NOMO-1 treated with dmso at 0.1 percent for 144 hours (cell line): ENCODE results near the gene STON2.

Experiments used
- DNase-seq: peaks from one replicate; lab custom pipeline; 2025; ENCODE audit not compliant: unreplicated experiment; lab: John Stamatoyannopoulos, UW

STON2 gene

DNA sequence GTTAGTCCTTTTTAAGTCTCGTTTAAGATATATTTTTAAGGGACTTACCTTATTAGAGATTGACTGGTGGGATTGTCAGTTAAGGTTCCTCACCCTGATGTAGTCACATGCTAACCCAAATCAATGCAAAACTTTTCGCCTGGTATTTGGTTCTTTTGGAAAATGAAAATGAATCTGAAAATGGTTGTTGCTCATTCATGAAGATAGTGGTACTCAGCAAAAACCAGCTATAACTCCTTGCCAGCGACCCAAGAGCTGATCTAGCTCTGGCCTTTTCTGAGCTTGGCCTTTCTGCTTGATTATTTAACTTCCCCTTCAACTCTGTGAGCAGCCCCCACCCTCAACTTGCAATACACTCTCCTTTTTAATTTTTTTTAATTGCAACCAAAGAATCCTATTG is 94.4 kb downstream of the STON2 start:
- DNase-seq: no peak

DNA sequence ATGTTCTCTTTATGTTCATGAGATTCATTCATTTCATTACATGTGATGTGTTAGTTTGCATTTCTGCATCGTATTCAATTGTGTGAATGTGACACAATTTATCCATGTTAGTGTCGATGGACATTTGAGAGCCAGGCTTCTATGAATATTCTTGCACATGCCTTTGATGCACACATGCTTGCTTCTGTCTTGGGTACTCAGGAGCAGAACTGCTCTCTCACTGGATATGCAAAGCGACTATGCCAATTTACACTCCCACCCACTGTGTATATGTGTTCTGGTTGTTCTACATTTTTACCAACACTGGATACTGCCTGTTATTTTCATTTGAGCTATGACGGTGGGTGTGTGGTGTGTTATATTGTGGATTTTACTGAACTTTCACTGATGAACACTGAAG is 95.1 kb downstream of the STON2 start:
- no peak for DNase-seq

DNA sequence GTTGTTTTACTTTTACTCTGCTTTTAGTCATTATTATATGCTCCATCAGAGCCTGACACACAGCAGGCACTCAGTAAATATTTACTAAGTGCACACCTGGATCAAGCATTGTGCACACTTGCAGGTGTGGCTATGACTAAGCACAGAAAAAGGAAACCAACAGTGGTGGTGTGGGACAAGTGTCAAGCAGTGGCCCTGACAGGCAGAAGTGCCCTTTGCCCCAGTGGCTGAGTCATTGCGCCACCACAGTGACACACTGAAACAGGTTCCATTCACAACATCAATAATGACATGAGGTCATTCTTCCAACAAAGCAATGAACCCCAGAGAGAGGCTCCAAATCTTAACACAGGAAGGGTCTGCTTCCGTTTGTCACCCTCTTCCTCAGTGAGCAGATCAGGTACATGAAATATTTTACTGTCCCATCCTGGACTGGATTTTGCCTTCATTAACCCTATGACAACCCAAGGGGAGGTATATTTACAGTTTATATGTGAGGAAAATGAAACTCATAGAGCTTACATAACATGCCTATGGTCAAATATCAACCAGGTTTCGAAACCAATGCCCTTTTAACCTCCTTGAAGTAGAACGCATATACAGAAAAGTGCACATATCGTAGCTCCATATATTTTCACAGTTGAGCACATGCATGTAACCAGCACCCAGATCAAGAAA is 96.7 kb downstream of the STON2 start:
- DNase-seq: peak; percentile 44

DNA sequence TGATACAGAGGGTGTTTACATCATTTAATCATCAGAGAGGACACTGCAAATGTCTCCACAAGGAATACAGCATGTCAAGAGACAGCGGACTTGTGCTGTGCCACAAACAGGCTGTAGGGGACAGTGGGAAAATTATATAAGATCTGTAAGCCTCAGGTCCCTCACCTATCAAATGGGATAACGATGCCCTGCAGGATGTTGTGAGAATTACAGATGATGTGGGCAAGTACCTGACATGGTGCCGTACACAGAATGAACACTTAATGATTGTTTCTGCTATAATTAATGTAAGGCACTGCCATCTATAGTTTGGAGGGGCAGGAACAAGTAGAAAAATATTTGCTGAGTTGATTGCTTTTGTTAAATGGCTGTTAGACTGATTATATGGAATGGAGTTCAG is 97.5 kb downstream of the STON2 start:
- DNase-seq: no peak

DNA sequence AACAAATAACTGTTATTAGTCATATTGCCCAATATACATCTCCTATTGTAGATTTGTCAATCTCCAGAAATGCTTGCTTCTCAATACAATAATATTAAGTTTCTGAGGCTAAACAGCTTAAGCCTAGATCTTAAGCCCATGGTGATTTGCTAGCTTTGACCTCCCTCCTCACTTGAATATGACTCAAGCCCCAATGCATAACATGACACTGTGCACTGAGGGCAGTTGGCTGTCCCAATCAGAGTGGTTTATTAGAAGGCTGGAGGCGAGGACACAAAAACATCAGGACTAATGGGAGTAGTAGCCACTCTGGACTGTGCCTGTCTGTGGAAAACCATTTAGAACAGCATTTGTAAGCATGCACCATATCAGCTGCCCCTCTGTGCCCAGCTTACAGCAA is 98.3 kb downstream of the STON2 start:
- no peak for DNase-seq

DNA sequence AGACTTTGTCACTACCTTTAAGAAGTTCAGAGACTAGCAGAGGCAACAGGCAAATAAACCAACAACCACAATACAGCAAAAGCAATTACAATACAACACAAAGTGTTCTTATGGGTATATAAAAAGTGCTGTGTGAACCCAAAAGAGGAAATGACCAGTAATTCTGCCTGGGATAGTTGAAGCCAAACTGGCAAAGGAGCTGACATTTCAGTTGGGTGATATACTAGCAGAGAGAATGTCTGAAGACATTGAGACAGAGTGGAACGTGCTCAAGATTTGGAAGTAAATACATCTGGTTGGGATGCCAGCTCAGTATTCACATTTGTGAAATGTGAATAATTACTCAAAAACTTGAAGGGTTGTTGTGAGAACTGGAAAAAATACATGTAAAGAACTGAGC is 98.8 kb downstream of the STON2 start:
- peak; percentile 41 for DNase-seq

DNA sequence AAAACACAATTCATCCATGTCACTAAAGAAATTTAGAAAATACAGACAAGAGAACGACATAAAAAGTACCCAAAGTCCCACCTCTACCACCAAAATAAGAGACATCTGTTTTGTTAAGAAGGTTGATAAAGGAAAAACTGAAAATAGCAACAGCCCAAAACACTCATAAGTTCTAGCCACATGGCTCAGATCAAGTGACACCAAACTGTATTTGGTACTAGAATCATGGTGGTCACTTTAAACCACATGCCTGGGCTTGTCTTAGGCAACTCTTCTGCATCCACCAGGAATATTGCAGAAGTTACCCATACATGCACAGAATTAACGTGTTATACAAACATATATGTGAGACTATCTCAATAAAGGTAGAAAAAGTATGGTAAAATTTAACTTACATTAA is 101.2 kb downstream of the STON2 start:
- DNase-seq: no peak

DNA sequence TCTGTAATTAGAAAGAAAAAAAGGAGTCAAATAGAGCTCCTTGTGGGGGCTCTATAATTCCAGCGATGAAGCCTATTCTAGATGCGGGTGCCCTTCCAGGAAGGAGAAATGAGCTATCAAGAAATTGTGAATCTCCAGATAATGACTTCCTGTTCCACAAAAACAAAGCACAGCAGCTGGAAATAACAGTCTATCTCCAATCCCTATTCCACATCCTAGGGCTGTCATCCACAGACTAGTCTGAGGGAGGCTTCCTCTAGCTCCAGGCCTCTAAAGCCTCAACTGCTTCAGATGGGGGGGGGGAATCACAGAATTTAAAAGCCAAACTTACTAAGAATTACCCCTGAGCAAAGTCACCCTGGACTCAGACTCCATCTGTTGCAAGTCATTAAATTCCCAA is 102.0 kb downstream of the STON2 start:
- DNase-seq: no peak

DNA sequence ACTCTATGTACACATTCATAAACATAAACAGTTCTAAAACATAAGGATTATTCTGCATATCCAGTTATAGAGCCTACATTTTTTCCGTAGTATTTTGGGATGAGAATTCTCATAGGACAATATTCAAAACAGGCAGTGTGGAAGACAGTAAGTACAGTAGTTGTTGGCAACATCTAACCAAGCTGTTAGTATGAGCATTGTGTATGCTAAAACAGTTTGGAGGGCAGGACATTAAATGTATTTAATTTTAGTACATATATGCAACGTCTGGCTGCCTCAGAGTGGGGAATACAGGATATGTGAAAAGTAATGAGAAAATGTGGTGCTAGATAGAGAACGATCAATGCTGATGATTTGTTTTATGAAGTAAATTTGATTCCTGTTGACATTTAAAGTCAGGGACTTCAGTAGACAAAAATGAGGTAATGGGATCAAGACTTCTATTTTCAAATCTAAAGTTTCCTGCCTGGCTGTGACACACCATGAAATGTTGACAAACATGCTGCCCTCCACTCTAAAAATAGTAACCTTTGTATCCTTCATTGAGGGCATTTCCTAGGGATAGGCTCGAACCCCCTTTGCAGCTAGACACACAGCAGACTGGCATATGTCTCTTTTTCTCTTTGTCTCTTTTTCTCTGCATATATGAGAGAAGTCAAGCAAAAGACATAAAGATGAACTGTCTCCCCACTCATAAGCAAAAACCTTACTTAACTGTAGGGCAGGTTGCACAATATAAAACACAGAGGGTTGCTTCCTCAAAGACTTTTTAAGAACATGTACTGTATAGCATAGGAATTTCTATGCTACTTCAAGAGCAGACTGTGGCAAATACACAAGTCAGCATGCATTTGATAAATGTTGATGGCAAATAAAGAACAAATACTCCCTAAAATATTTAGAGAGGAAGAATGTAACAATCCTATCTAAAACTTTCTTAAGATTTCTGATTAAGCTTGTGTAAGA is 103.9 kb downstream of the STON2 start:
- DNase-seq: peak; percentile 49

DNA sequence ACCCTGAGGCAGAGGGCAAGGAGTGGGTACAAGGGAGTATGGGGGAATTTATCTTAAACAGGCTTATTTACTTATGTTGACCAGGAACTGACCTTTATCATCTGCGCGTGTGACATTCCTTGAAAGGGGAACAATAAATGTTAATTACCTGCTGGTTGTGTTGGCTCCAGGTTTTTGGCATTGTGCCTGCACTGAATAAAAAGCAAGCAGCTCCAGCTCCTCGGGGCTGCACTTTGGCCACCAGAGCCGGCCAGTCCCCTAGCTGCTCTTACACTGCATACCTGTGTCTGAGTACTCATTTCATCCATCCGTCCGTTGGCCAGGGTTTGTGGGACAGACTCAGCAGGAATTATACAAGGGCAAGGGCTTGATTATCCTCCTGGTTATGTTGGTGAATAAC is 110.6 kb downstream of the STON2 start:
- no peak for DNase-seq

DNA sequence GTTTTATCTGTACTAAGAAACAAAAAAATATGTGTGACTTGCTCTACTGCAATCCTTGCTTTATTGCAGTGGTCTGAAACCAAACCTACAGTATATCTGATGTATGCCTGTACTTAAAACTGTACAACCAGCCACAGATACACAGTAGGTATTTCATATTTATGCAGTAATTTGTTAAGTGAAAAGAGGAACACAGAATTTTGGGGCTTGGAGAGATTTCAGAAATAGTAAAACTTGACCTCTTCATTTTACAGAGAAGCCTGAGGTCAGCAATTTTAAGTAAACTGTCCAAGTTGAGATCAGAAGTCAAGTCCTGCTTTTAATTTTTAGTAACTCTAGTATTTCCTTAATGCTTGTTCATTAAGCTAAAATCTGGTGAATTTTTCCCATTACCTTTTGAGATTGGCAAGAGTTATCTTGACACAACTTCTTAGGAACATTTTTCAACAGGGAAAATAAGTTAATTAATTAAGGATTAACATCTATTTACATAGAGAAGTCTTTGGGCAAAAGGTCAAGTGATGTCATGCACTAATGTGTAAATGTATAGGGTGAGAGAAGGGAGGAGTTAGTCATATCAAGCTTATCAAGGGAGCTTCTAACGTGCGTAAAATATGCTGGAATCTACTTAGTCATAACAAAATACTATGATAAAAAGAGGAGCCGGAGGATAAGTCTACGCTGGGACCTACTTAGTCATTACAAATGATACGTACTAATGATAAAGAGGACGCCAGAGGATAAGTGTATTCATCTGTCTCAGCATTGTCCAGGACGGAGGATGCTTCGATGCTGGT is 113.4 kb downstream of the STON2 start:
- no peak for DNase-seq

DNA sequence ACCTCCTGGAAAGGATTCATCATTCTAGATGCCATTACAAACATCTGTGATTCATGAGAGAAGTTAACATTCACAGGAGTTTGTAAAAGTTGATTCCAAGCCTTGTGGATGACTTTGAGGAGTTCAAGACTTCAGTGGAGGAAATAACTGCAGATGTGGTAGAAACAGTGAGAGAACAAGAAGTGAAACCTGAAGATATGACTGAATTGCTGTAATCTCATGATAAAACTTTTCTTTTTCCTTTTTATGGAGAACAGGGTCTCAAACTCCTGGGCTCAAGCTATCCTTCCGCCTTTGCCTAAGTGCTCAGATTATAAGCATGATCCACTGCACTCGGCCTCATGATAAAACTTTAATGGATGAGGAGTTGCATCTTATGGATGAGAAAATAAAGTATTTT is 114.9 kb downstream of the STON2 start:
- no peak for DNase-seq

DNA sequence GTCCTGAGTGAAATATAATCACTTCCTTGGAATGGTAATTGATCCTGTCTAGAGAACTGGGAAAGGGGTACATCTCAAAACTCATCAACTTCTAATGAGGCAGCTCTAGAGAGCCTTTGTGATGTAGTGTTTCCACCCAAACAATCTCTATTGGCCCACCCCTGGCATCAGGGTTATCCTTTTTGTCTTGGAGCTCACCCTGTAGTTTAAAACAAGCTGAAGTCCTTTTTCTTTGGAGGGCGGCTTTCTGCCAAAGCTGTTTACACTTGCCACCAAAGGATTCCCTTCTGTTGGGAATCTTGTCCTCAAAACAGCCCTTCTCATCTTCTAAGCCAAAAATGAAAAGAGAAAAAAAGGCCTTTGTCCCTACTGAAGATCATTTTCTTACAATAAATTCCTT is 118.8 kb downstream of the STON2 start:
- DNase-seq: no peak

DNA sequence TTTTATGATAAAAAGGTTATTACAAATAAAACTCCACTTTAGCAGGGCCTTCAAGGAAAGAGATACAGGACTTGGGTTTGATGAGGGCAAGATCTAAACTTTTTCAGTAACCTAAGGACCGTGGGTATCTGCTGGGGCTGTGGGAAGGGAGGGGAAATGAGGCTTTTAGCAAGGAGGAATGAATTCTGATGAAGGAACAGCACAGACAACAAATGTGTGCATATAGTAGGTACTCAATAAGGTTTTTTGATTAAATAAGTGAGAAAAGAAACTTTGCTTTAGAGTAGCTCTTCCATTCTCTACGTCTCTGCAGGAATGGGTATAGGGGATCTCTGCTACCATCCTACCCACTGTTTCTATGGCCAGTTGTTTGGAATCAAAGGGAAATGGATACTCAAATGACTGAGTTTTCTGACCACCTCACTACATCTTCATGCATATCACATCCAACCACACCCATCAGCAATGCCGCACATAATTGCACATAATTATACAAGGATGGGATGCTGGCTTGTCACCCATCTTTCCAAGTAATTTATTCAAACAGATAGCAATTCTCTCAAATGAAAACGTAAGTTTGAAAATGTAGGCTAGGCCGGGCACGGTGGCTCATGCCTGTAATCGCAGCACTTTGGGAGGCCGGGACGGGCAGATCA is 119.9 kb downstream of the STON2 start:
- no peak for DNase-seq

DNA sequence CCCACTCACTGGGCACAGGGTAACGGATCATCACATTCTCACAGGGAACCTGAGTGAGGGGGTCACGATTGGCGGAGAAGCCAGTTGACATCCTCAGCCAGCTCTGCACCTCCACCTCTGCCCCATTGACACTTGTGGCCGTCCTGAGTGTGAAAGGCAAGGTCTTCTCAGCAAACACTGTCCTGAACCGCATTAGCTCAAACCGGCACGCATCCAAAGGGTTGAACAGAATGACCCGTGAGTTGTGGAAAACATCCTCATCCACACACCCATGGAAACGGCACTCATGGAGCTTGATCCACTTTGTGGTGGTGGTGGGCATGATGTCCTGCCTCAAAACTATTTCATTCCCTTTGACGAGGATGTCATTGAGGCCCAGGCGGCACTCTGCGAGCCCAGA is 123.0 kb downstream of the STON2 start:
- no peak for DNase-seq

DNA sequence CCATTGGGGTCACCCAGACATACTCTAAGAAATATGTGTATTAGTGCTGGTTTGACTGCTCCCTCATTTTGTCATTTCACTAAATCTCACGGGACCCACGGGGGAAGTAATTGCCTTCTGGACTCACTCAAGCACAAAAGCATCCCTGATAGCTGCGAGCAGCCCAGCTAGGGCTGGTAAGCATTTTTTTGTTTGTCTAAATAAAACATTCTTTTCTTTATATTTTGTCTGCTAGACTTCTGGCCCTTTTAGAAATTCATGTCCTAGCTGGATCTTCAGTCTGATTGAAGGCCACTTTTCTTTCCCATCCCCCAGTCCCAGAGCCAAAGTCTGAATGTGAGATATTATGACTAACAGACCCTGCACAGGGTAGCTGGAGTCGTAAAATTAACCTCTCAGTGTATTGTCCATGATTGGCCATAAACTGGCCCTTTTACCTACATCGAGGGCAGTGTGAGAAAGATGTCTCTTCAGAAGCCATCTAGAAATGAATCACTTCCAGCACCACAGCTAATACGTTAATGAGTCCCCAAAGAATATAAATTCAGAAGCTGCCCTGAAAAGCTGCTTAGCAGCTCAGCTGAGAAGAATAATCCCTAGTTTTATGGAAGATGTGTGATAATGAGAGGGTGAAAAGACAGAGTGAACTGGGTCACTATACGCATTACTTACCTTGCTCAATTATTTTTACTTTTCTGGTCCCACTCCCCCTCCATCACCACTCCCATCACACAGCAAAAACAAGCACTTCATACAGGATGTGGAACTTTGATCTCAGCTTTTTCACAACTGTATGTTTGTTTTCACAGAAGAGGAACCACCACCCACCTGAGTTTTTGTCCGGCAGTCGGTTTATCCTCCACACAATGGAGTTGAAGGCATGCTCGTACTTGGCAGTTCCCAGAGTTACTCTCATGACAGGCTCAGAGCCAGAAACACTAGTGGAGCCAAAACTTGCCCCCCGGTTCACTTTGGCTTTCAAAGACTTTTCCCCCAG is 123.8 kb downstream of the STON2 start:
- no peak for DNase-seq

DNA sequence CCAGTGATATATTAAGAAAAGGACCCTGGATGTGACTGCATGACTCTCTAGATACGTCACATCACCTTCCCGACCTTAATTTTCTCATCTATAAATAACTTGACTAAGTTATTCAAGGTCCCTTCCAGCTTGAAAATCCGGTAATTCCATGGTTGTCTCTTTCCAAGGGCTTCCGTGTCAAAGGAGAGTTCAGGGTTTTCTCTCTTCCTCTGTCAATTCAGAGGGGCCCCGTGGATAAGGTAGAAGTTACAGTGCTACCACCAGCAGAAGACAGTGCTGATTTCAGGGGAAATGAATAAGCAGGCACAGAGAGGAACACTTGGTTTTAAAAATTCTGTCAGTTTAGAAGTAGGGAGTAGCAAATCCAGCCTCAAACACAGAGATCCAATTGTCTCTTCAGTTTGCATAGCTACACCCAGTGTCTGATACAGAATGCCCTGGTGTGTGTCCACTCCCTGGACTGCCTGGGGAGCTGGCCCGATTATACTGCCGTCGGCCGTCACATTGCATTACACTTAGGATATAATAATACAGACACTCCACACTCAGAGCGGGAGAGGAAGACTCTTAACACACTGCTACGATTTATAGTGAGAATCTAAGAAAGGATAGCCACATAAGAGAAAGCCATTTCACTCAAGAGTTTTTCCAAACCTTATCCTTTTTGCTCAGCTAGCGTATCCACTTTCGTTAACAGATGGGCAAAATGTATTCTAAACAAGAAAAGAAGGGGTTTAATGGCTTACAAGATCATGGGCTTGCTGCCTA is 124.6 kb downstream of the STON2 start:
- no peak for DNase-seq

DNA sequence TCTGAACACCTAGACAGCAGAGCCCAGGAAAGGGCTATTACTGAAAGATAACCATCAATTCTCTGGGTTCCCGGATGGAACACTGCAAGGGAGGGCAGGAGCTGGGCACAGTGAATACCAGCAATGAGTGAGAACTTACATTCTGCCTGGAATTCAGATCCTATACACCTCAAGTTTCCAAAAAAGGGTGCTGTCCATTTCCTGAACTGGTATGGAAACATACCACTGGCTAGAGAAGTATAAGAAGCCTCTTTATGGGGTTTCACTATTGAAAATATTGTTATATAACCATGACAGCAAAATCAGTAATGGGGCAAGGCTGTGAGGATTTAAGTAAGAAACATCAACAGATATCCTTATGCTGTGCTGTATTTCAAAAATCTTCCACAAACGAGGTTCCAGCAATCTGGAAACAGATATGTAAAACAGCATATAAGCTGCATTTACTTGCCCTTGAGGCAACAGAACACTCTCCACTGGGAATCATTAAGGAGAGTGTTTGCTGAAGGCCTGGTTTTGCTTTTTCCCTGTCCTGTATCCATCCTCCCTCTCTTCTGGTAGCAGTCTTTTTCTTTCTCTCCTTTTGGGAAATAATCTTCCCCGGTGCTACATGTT is 126.1 kb downstream of the STON2 start:
- DNase-seq: no peak

DNA sequence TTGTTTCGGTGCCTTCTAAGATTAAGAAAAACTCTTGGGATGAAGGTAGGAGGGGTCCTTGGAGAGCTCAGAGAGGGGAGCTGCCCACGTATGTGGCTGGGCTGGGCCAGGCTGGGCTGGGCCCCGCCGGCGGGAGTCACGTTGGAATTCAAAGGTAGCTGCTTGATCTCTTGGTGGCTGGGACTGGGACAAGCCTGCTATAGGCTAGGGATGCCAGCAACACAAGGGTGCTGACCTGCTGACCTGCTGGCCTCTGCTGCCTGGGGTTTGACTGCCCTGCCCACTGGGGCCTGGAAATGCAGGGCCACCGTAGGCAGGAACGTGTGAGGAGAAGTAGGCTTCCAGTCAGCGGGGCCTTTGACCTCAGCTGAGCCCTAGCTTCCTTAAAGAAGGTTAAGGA is 126.6 kb downstream of the STON2 start:
- DNase-seq: no peak
